ENCODE results near the gene FAM131C. TPM values are rescaled to one million over a fixed set of nuclear protein-coding genes. Genes with fewer than 3 reads are reported as not detected.

FAM131C gene
- total and polyA plus RNA-seq, 2 experiments from 2014 or later = 0.71 to 1.3 TPM

DNA sequence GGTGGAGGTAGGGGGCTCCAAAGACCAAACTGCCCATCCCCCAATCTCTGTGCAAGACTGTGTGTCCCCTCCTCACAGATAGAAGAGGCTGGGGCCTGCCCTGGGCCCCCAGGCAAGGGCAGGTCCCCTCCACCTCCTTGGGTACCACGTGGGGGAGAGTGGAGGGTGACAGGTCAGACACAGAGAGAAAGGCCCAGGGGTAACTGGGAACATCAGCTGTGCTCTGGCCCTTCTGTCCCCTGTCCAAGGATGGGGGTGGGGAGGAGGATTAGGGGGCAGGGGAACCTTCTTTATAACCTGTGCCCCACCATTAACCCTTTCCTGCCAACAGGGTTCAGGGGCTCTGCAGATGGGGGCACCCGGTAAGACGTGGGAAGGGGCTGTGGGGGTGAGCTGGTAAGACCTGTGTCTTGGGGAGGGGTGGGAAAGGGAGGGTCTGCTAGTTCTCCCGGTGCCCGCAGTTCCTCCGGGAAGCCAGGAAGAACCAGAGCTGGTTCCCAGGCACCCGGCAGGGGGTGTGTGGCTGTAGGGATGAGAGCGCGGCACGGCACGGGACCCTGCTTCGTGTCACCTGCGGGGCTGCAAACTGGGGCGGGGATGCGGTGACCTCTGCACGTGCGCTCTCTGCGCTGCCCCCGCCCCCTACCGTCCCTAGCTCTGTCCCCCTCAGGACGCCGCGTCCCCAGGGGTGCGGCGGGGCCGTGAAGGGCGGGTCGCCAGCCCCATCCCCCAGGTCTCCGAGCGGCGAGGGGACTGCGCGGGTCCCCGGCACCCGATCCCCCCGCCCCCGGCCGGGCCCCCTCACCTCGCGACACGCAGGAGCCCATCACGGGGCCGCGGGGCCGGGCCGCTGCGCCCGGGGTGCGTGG is 601 bp downstream of the FAM131C start:
- peak overlapping the region; percentile 59 for H3K4me3 ChIP-seq
- peak overlapping the region; percentile 61 for H3K4me3 Mint-ChIP-seq
- H3K27me3 Mint-ChIP-seq (ENCODE audit: insufficient read depth, low read depth, poor library complexity) = peaks cover 37% of the 10 kb centered on the region

More for the DNA sequence above, 601 bp downstream of the FAM131C start:
- Histone ChIP-seq H3K4me2 (peak overlapping the region; percentile 84), H3K27ac (ENCODE audit: low read depth) (no peak overlapping the region), H4K20me1 (replicated peaks; ENCODE audit: insufficient read depth) (0 out of 2 replicates have a peak, but pooled peaks cover 3% of the 10 kb centered on the region), H2AFZ (peak overlapping the region; percentile 85), H3K36me3 (ENCODE audit: insufficient read depth) (no peaks in the 10 kb centered on the region), H3K79me2 (replicated peaks; ENCODE audit: insufficient read depth) (no peaks in the 10 kb centered on the region), H3K4me1 (ENCODE audit: insufficient read depth) (peaks cover 6% of the 10 kb centered on the region; the same call in 1 of the 2 replicates), H3K27me3 (ENCODE audit: insufficient read depth) (peaks cover 45% of the 10 kb centered on the region), H3F3A (replicated peaks; ENCODE audit: low read depth) (no peaks in the 10 kb centered on the region), H3K9me2 (ENCODE audit: insufficient read depth) (no peaks in the 10 kb centered on the region)
- TF ChIP-seq EZH2phosphoT487 (IDR thresholded peaks at IDR 0.05; ENCODE audit: unreplicated experiment) (no peak), REST (IDR thresholded peaks at IDR 0.05; ENCODE audit: unreplicated experiment) (no peak)
- TF ChIP-seq, protein P1, sequence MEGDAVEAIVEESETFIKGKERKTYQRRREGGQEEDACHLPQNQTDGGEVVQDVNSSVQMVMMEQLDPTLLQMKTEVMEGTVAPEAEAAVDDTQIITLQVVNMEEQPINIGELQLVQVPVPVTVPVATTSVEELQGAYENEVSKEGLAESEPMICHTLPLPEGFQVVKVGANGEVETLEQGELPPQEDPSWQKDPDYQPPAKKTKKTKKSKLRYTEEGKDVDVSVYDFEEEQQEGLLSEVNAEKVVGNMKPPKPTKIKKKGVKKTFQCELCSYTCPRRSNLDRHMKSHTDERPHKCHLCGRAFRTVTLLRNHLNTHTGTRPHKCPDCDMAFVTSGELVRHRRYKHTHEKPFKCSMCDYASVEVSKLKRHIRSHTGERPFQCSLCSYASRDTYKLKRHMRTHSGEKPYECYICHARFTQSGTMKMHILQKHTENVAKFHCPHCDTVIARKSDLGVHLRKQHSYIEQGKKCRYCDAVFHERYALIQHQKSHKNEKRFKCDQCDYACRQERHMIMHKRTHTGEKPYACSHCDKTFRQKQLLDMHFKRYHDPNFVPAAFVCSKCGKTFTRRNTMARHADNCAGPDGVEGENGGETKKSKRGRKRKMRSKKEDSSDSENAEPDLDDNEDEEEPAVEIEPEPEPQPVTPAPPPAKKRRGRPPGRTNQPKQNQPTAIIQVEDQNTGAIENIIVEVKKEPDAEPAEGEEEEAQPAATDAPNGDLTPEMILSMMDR (conservative IDR thresholded peaks at IDR 0.05; ENCODE audit: low read depth in 2 of 2) = 0 out of 4 replicates have a peak, but pooled peaks of 1 of the 2 experiments have one; percentile 3
- Mint-ChIP-seq H3K4me1 (peaks cover 9% of the 10 kb centered on the region), H3K36me3 (ENCODE audit: low read depth) (no peaks in the 10 kb centered on the region), H3K27ac (no peak overlapping the region), H3K9me3 (no peaks in the 10 kb centered on the region; the same call in 2 of the 3 replicates)
- ATAC-seq (peak; percentile 39), DNase-seq (ENCODE audit: low spot score) (peak; percentile 66)

Measured in GM23338 (cell line).